Measurements from ENCODE around the gene GNL3.

GNL3 gene

DNA sequence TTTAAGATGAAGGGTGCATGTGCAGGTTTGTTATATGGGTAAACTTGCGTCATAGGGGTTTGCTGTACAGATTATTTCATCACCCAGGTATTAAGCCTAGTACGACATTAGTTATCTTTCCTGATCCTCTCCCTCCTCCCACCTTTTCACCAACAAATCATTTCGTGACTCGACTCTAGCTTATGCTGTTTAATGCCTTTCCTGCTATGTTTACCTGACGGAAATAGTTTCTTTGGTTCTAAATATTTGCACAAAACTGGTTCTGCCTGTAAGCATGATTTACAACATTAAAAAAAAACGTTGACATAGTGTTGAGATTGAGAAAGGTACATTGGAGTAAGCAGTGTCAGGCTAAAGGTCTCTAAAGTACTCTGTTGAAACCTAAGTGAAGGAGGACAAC is 2.4 kb downstream of the GNL3 start:
- no peak for ATAC-seq

DNA sequence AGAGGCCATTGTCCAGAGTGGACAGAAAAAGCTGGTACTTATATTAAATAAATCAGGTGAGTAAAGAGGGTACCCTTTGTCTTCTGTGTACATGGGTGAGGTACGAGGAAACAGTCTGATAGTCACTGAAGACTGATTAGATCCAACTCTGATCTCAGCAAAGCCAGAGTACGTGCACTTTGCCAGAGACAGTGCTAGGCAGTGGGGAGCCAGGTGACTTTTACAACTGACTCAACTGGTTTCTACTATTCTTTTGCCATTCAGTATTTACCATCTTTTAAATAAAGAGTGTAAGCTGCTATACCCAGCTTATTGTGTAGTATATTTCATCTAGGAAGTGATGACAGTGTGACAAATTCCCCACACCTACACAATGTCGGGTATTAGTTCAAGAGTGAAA is 3.3 kb downstream of the GNL3 start:
- peak in 1 of 2 donors; percentile 7 for ATAC-seq

GRCh38 chr3:52690560-52690959 is 4.7 kb downstream of the GNL3 start:
- no peak for ATAC-seq

DNA sequence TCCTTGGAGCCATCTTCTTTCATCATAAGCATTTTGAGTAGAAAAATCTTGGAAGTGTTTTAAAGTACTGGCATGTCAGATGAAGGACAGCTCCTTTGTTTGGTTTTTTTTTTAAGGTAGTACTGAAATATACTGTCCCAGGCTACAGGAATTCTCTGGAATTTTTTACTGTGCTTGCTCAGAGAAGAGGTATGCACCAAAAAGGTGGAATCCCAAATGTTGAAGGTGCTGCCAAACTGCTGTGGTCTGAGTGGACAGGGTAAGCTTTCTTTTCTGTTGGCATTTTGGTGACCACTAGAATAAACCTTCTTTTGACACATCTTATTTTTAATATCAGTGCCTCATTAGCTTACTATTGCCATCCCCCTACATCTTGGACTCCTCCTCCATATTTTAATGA is 7.2 kb downstream of the GNL3 start:
- ATAC-seq: no peak

- ATAC-seq: peak; percentile 35 to 52
Measured at GRCh38 chr3:52694528-52695189, 8.8 kb downstream of the GNL3 start.

- no peak for ATAC-seq
Measured at GRCh38 chr3:52695798-52696671, 10.2 kb downstream of the GNL3 start.

DNA sequence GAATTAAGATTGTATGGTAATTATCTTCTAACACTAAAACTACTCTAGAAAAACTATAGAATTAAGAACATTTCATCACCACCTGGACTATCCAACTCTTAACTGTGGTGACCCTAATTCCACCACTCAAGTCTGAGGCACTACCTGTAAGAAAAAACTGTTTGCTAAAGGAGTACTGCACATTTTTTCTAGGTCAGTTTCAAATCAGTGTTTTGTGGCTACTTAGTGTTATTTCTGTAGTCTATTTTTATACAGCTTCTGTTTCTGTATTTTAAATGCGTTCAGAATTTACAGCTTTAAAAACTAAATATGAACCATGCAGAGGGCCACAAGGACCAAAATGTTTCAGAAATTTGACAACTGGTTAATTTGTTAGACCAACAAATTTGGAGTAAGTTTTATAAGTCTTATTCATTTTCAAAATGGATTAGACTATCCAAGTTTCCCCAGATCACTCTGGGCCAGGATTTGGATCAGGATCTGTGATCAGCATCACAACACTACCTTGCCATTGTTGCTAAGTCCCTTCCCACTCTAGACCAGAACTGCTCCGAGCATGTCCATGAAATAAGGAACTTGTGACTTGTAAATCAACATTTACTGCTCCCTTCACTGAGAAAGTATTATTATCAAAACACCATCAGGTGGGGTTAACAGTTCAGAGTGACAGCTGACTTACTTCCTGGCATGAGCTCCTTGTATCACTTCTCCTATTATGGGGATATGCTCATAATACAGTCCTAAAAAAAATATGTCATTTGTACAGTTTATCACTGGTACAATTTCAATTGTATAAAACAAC is 11.2 kb downstream of the GNL3 start:
- ATAC-seq: no peak

- ATAC-seq: no peak
Measured at GRCh38 chr3:52697632-52697965, 11.8 kb downstream of the GNL3 start.

DNA sequence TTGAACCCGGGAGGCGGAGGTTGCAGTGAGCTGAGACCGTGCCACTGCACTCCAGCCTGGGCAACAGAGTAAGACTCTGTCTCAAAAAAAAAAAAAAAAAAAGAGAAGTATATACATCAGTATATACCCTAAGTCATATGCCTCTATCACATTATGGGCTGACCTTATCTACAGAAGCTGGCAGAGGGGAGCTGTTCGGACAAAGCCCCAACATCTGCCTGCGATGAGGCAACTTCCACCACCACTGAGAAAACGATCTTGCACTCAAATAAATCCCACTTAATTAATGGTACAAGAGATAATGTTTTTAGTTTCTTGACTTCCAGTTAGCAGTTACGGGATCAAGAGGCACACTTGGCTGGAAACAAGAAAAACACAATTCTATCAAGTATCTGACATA is 17.5 kb downstream of the GNL3 start:
- no peak for ATAC-seq

DNA sequence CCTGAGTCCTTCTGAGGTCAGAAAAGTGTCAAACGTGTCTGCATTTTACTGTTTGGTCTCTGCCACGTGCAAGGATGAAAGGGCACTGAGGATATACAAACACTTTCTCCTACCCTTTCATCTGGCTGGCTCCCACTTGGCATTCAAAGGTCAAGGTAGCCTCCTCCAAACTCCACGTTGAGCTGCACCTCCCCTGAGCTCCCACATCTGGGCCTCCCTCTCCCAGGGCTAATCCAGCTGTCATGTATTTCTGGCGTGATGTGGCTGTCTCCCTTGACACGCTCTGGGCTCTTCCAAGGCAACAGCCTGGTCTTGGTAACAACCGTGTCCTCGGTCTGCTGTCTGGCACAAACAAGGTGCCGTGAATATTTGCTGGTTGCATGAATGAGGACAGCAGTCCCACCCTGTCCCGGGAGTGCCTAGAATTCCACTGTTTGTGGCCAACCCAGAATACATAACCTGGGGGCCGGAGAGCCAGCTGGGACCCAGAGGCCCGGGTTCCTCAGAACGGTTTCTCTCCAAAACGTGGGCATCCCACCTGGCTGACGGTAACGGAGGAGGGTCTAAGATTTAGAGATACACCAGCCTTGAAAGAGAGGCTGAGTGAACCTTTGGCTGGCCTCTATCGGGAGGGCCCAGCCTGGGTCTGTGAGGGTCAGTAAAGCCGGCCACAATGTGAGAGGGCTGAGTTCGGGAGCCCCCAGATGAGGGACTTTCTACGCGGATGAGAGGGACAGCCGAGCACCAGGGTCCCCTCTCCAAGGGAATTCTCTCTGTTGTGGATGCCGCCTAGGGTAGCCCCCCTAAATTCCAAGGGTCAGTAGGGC is 19.0 kb downstream of the GNL3 start:
- no peak for ATAC-seq

- no peak for ATAC-seq
Measured at GRCh38 chr3:52705438-52705687, 19.5 kb downstream of the GNL3 start.

DNA sequence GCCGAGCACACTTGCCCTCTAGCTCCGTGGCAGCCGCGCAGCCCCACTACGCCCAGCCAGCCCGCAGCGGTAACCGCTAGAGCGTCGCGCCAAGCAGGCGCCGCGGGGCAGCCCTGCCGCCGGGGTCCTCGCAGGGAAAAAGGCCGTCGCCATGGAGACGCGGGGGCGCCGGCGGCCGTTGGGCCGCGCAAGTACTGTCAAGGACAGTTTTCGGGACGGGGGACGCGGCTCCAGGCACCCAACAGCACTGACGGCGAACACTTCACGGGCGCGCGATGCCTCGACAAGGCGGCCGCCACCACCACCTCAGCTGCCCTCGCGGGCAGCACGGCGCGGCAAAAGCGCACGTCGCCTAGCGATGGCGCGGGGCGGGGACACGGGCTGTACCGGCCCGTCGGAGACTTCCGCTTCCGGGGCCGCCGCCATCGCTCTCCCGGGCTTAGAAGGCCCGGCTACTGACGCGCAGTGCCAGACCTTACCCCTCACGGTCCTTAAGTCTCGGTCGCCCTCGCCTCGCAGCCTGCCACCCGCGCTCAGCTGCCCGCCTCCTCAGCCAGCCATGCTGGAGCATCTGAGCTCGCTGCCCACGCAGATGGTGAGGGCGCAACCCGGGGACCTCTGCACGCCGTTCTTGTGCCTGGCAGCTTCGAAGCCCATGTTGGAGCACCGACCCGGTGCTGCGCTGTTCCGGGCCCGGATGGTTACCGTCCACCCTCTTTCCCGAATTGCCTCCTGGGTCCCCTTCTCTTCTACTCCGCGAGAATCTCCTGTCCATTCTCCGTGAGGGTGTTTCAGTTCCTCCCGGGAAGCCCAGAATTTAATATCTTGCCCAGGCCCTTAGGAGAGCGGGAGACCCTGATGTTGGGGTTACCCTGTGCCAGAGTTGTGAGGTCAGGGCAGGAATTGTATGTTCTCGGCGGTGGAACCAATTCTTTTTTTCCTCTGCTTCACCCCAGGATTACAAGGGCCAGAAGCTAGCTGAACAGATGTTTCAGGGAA is 20.2 kb downstream of the GNL3 start, which contains the start of the genes GLT8D1 and SPCS1:
GLT8D1 (minus strand) TSS at position 104 of the 999 bp plus-strand sequence. CDS start 5,331 bp downstream, outside the sequence.
SPCS1 (plus strand) TSS at position 419 of the 999 bp plus-strand sequence; CDS start at position 560, 141 bp downstream.
- ATAC-seq: peak; percentile 94 to 96

DNA sequence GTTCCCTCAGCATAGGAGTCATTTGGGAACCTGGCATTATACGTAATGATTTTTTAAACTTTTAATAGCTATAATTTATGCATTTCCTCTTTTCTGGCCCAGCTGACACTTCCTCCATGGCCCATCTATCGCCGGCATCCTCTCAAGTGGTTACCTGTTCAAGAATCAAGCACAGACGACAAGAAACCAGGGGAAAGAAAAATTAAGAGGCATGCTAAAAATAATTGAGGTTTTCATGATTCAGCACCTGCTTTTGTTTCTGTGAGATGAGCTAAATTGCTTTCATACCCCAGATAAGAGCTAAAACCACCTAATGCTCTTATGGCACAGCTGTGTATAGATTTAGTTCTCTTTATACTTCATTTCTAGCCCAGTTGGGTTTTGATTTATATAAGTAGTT is 21.8 kb downstream of the GNL3 start:
- no peak for ATAC-seq

DNA sequence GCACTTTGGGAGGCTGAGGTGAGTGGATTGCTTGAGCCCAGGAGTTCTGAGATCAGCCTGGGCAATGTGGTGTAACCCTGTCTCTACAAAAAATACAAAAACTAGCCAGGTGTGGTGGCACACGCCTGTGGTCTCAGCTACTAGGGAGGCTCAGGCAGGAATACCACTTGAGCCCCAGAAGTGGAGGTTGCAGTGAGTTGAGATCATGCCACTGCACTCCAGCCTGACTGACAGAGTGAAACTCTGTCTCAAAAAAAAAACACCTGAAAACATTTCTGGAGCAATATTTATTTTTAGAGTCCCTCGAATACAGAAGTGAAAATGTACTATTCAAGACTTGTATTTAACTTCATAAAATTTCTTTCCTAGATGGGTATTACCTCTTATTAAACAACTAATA is 24.7 kb downstream of the GNL3 start:
- ATAC-seq: no peak

DNA sequence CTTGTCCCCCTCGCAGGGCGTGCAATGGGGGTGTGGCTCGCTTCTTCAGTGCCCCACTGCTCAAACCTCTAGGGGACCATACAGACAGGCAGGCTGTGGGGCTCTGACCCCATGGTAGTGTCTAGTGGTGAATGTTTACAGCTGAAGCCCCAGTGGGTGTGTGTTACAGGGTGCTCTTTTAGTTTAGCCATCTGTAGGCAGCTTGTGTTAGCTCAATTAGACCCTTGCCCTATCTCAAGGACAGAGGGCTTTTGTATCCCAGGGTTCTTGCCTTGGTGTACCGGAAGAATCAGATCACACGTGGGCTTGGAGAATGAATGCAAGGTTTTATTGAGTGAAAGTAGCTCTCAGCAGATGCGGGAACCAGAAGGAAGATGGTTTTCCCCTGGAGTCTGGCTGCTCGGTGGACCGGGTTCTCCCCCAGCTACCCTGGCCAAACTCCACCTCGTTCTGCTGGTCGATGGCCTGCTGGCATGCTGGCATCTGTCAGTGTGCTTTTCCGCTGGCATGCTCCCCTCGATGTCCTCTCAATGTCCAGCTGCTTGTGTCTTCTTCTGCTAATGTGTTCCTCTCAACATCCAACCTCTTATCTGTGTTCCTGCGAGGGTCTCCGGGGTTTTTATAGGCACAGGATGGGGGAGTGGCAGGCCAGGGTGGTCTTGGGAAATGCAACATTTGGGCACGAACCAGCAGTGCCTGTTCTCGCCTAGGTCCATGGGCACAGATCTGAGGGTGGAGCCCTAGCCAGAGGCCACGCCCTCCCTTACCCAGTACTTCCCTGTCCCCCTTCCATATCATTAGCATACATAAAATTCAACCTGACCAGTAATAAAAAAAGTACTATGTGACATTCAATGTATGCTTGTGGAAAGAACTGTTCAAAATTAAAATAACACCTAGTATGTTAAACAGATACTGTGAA is 26.7 kb downstream of the GNL3 start:
- no peak for ATAC-seq

- ATAC-seq: no peak
Measured at GRCh38 chr3:52714335-52715302, 28.8 kb downstream of the GNL3 start.

DNA sequence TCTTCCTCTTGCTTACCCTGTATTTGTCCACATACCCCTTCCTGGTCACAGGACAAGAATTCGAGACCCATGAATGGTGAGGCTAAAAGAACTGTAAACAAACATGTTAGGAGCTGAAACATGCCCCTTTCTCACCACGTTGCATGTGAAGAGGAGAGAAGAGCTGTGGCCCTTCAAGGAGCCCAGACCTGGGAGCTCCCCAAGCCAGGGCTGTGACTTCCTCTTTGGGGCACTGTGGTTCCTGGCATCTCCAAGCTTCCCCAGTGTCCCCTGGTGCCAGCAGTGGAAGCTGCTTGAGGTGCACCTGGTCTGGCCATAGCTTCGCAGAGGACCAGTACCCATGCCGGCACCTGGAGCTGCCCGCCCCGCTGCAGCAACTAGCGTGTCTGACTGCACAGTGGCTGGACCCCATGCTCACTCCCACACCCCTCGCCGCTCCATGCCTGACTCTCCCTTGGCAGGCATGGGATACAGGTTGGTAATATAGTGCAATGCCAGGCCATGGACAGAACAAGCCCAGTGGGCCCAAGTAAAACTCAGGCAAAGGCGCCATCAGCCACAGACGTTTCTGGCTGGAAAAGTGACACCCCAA is 30.0 kb downstream of the GNL3 start:
- no peak for ATAC-seq

- ATAC-seq: no peak
Measured at GRCh38 chr3:52719618-52720017, 33.8 kb downstream of the GNL3 start.

All from activated CD4-positive, CD25-positive, alpha-beta regulatory T cell treated with anti-CD3 and anti-CD28 coated beads, Interleukin-2, amount 50 U/mL, for 24 hours (primary cell).